Superior temporal gyrus (tissue), 1 donor: ENCODE data around the gene DELE1.
"Not testable (repeated sequence)": the region's sequence is repeated elsewhere in the genome, so short reads cannot be mapped to it uniquely, and the experiment has no call there.

Experiments
- DNase-seq: peaks from one replicate; pipeline ENCODE4 v3.0.0-alpha.2; 2016; ENCODE audit errors: extremely low spot score

DELE1 gene

GRCh38 chr5:141889282-141889871, 34.3 kb upstream of the DELE1 start:
- DNase-seq, result peak; percentile 47

- not testable (repeated sequence) for DNase-seq
Observed at GRCh38 chr5:141890429-141890828, 33.2 kb upstream of the DELE1 start.

- no peak for DNase-seq
Observed at GRCh38 chr5:141897425-141897824, 26.2 kb upstream of the DELE1 start.

- DNase-seq, result no peak
Observed at GRCh38 chr5:141898448-141899049, 25.1 kb upstream of the DELE1 start.

GRCh38 chr5:141902015-141902814, 21.5 kb upstream of the DELE1 start:
- no peak for DNase-seq

- DNase-seq, result no peak
Observed at GRCh38 chr5:141903261-141903660, 20.4 kb upstream of the DELE1 start.

- no peak for DNase-seq
Observed at GRCh38 chr5:141904551-141904950, 19.1 kb upstream of the DELE1 start.

GRCh38 chr5:141906517-141906916, 17.2 kb upstream of the DELE1 start:
- no peak for DNase-seq

GRCh38 chr5:141906972-141907371, 16.7 kb upstream of the DELE1 start:
- no peak for DNase-seq

- no peak for DNase-seq
Observed at GRCh38 chr5:141908796-141909195, 14.9 kb upstream of the DELE1 start.

GRCh38 chr5:141909212-141909611, 14.5 kb upstream of the DELE1 start:
- DNase-seq, result no peak

- DNase-seq, result no peak
Observed at GRCh38 chr5:141910271-141910673, 13.4 kb upstream of the DELE1 start.

GRCh38 chr5:141913560-141914198, 10.0 kb upstream of the DELE1 start:
- DNase-seq, result peak; percentile 45

- DNase-seq, result peak; percentile 59
Observed at GRCh38 chr5:141914199-141914743, 9.4 kb upstream of the DELE1 start.

- no peak for DNase-seq
Observed at GRCh38 chr5:141914797-141915196, 8.9 kb upstream of the DELE1 start.

- DNase-seq, result no peak
Observed at GRCh38 chr5:141915881-141916336, 7.8 kb upstream of the DELE1 start.

- no peak for DNase-seq
Observed at GRCh38 chr5:141916522-141916921, 7.1 kb upstream of the DELE1 start.

GRCh38 chr5:141917760-141918159, 5.9 kb upstream of the DELE1 start:
- no peak for DNase-seq

GRCh38 chr5:141919218-141920119, 4.2 kb upstream of the DELE1 start:
- no peak for DNase-seq

- no peak for DNase-seq
Observed at GRCh38 chr5:141920771-141921170, 2.9 kb upstream of the DELE1 start.

- DNase-seq, result not testable (repeated sequence)
Observed at GRCh38 chr5:141922827-141923447, 734 bp upstream of the DELE1 start.
